Suprapubic skin (tissue), 3 donors: Measurements from ENCODE around the gene CEP72.

Source experiments
- CTCF ChIP-seq, 2 donors: fragments of 200-600 bp in 1 of 2; fragments of 450-650 bp in 1 of 2; sonication (generic) in 1 of 2; IDR thresholded peaks; one replicate each; pipeline ENCODE4 v1.5.1; 2016 to 2019; ENCODE audit warnings: antibody characterized with exemption in 2 of 2, mild to moderate bottlenecking in 1 of 2, moderate library complexity in 1 of 2
- EP300 ChIP-seq: sonication (generic); formaldehyde crosslinking; IDR thresholded peaks from one replicate; pipeline ENCODE4 v1.6.1; 2017; ENCODE audit warnings: antibody characterized with exemption

- TF ChIP-seq CTCF (IDR thresholded peaks at IDR 0.05), result no peak
- TF ChIP-seq EP300, result no peak
Measured at GRCh38 chr5:593511-593910, 18.6 kb upstream of the CEP72 start.
